CD4-positive, alpha-beta T cell treated with Interleukin-17A for 1 hour (primary cell): Measurements from ENCODE around the gene KIAA1217.

Experiments
- DNase-seq: peaks from one replicate; pipeline ENCODE4 v3.0.0-alpha.2; 2020

Gene KIAA1217

DNA sequence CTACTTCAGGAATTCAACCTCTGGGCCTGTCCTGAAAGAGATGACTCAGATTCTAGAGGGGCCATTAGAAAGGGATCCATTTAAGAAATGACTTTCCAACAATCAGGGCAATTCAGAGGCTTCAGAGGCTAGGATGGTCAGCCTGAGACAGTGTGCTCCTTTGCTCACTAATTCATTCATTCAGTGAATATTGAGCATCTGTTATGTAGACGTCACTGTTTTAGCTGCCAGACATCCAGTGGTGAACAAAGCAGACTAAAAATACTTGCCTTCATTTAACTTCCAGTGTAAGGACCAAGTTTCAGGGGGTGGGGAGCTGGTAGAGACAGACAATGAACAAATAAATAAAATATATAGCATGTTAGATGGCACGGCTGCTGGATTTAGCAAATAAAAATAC lies 1.6 kb downstream of the KIAA1217 start:
- no peak for DNase-seq

DNA sequence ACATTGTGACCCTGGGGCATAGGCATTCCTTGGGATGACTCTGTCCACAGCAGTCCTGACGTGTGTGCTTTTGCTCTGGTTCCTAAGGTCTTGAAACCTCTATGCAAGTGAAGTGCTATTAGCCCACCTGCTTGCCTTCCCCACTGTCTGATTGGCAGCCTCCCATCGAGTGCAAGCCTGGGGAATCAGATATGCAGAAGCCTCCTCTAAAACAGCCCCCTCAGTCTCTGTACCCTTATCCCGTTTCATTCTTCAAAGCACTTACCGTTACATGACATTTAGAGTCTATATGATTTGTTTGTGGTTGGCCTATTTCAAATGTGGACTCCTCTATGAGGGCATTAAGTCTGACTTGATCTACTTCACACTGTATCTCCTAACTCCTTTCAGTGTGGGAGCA lies 4.3 kb downstream of the KIAA1217 start:
- DNase-seq, result no peak

DNA sequence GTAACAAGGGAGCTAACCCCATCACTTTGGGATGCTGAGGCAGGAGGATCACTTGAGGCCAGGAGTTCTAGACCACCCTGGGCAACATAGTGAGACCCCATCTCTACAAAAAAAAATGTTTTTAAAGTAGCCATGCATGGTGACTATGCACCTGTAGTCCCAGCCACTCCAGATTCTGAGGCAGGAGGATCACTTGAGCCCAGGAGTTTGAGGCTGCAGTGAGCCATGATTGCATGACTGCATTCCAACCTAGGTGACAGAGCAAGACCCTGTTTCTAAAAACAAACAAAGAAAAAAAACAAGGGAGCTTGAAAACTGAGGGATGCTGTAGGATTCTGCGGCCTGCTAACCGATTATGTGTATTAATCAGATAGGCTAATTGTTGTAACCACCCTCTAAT lies 4.9 kb downstream of the KIAA1217 start:
- no peak for DNase-seq

DNA sequence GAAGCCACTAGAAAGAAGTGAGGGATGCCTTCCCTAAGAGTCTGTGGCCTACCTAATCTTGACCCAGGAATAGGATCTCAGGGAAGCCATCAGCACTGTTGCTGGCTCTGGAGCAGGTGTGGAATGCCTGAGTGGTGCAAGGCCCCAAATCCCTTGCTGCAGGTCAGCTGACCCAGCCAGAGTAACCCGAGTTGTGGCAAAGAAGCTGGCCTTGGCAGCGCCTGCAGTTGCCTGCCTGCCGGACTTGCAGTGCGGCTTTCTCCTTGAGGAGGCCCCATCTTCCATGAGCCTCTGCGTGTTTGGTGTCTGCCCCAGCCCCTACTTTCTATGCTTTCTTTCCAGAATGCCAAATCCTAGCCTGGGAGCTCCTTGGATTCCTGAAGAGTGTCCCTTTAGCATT lies 5.8 kb downstream of the KIAA1217 start:
- no peak for DNase-seq

DNA sequence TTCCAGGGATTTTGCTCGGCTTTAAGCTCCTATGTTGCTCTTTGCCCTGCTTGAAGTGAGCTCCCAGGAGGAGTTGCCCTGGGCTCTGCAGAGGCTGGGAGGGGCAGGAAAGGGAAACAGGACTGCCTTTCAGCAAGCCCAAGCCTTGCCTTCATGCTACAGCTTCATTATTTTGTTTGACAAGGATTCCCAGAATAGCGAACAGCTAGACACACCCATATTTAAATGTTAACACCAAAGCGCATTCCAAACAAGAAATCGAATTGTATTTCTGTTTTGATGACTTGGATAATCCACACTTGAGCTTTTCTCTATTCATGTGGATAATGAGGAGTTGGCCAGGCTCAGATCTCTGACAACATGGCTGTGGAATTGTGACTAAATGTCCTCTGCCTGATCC lies 6.3 kb downstream of the KIAA1217 start:
- no peak for DNase-seq

DNA sequence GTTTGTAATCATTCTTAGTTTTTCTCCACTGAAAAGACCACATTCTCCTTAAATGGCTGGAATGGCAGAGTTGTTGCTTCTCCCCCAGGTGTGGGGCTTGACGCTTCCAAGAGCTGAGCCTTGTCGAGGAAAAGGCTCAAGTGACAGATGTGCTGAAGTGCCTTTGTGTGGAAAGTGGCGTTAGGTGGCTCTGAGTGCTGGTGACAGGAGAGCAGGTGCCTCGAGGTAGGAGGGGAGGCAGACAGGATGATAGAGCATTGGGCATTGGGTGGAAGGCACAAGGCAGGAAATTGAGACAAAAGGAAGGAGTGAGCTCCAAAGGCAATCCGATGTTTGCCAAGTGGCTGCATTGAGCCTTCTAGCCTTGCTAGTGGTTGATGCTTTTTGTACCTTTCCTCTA lies 6.7 kb downstream of the KIAA1217 start:
- no peak for DNase-seq

DNA sequence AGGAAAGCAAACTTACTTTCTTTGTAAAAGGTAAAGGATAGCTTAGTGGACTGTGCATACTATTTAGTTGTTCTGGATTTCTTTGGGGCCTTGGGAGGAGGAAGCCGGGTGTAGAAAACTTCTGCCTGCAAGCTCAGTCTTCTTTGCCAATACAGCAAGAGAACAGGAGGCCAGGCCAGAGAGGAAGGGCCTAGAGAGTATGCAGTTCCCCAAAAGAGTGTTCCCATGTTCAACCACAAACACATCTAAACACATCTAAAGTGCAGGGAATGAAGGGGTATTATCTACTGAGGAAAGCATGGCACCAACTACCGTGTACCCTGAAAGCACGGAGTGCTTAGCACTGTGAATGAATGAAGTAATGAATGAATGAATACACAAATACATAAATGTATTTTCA lies 11.0 kb downstream of the KIAA1217 start:
- DNase-seq, result no peak

DNA sequence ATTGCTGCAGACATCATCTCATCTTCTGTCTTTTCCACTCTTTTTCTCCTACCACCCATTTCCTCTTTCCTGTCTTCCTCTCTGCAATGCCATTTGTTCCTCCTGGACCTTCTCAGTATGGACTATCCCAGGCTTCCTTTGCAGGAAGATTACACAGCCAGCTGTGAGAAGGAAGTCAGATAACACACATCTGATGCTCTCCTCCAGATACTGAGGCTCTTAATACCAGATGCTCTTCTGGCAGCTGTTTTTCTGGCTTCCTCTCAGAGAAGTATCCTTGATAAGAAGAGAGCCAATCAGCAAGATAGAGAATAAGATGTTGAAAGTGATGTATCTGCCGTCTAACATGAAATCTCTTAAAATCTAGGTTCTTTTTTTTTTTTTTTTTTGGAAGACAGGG lies 14.4 kb downstream of the KIAA1217 start:
- DNase-seq, result no peak

DNA sequence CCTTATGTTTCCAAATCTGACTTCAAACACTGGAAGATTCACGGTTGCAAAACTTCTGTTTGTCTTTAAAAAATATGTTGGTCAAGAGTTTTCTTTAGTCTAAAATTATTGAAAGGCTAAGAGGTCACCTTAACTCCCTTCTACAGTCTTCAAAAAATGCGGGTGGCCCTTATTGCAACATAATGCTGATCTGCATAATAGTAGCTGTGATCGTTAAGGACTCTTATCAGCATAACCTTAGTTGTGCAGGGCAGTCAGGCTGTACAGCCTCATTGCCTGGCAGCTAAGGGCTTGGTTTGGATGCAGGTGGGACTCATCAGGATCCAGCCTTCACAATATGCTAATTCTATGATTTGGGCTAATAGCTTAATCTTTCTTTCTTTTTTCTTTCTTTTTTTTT lies 15.0 kb downstream of the KIAA1217 start:
- DNase-seq, result no peak

DNA sequence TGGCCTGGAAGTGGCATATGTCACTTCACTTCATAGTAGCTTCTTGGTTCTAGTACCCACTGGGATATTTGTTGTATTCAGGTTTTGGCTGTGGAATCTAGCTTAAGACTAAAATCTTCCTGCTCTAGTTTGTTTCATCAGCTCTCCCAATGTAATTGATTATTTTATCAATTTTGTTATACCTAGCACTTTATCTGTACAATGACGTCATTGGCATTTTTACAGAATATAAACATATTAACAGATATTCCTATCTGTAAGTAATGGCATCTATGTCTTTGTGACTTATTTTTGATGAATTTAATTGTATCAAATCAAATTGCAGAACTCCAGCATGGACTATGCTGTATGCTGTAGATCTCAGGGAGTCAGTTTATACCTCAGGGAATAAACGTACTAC lies 19.7 kb downstream of the KIAA1217 start:
- no peak for DNase-seq

DNA sequence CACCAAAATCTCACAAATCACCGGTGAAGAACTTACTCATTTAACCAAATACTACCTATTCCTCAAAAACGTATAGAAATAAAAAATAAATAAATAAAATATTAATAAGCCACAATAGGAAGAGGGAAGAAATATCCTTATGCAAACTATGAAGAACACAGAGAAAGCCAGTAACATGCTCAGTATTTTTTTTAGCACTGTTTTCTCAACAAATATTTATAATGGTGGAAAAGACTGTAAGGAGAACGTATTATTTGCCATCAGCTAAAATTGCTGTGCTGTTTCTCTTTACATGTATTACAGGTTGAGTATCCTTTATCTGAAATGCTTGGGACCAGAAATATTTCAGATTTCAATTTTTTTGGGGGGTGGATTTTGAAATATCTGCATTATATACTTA lies 21.0 kb downstream of the KIAA1217 start:
- no peak for DNase-seq

DNA sequence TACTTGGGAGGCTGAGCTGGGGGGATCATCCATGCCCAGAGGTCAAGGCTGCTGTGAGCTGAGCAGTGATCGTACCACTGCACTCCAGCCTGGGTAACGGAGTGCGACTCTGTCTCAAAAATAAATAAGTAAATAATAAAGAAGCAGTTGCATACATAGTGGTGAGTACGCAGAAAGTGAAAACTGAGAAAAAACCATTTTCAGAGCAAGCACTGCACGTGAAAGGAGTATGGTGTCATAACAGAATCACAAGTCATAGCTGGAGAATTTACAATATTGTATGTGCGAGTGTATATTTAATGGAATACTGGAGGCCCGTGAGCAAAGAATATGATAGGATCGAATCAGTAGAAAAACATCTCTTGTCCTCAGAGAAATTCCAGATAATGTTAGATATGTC lies 22.3 kb downstream of the KIAA1217 start:
- DNase-seq, result no peak

DNA sequence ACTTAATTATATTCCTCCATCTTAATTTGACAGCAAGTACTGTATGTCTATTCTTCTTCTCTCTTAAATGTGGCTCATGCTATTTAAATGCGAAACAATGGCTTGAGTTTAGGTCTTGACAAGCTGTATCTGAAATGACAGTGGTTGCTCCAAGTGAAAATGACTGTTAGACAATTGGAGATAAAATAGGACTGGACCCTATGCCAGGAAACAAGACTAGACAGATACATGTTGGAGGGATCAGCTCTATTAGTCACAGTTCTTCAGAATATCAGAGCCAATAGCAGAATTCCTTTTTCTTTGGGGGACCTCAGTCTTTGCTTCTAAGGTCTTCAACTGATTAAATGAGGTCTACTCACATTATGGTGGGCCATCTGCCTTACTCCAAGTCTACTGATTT lies 25.8 kb downstream of the KIAA1217 start:
- DNase-seq, result no peak

DNA sequence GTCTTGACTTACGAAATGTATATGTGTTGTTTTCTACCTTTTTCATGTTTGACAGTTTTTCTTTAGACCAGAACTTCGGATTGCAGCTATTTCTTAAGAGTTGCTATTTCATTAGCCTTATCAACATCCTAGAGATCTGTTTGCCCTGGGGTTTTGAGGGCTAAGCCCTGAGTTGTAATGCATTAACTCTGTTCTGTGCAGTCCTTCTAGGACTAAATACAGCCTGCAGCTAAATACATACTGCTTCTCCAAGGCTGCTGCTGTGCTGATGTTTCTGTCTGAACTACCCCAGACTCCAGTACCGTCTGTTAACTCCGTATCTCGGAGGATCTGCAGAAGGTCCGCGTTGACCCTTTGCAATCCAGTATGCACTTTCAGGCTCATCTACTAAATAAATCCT lies 26.5 kb downstream of the KIAA1217 start:
- no peak for DNase-seq

DNA sequence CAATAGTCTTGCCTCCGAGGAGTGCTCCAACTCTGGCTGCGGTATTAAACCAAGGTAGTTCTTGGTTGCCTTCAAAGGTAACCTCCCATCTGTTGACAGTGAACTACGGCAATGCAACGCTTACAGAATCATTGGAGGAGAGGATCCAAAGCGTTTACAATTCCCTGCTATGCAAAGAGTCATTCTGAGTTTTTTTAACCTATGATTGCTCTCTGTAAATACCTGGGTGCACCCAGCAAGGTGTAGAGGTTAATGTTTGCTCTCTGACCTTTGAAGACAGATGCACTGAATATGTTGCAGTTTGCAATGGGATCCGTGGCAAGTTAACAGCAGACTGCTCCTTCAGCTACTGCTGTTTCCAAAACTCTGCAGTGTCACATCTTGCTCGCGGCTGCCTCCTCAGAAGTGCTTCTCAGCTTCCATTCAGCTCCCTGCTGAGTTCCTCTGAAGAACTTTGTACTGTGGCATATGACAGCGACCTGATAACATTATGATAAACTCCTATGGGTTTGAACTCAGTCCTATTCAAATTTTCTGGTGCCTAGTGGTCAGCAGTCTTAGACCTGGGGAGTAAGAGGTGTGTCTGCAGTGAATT lies 29.0 kb downstream of the KIAA1217 start:
- DNase-seq, result no peak

DNA sequence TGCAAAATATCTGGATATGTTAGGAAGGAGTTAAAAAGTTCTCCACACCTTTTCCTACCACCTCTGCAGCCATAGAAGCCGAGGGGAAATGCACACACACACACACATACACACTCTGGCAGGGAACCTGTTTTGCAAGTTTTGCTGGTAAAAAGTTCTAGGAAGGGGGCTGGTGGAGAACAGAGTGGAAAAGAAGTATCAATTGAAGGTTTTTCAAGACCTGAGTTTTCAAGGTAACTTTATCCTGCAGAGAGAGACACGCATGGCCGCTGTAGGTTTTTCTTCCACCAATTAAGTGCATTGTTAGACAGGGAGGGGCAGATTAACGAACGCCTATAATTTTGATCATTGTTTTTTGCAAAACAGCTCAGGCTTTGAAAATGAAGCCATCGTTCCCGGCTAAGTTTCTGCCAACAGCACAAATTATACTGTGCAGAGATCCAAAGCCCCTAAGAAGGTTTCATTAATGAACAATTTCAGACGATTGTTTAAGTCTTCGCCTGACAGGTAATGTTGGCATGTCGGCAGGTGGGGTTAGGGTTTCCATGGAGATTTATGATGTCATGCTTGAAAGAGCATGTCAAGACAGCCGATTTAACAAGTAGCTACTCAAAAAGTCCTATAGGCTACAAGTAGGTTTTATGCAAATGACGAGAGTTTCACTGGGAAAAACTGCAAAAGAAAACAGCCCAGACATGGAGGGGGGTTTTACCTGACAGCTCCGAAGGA lies 29.7 kb downstream of the KIAA1217 start:
- DNase-seq, result no peak

DNA sequence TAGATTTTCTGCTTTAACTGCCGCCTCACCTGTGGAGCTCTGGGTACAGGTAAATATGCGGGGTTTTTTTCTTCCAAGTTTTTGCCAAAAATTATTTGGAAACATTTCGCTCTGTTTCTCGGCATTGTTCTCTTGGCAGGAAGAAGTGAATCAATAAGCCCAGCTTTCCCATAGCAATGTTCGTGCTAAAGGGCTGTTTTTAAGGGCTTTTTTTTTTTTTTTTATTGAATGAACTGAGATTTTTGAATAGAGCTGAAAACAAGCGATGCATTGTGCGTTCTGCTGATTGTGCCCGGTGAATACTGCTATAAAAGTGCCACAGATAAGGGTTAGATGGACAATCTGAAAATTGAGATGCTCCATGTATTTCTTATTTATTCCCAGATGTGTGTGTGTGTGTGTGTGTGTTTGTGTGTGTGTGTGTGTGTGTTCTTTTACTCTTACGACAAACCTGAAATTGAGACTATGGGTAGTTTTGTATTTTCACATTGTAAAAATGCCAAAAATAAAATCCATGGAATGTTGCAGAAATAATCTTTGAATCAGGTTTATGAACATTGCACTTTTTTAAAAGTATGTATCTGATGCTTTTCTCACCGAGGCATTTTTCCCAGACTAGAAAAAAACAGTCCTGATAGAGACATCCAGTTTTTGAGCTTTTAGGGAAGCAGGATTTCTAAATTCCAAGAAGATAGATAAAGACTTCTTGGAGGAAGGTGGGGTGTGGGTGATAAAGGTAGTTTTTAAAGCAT lies 30.5 kb downstream of the KIAA1217 start:
- DNase-seq, result no peak

DNA sequence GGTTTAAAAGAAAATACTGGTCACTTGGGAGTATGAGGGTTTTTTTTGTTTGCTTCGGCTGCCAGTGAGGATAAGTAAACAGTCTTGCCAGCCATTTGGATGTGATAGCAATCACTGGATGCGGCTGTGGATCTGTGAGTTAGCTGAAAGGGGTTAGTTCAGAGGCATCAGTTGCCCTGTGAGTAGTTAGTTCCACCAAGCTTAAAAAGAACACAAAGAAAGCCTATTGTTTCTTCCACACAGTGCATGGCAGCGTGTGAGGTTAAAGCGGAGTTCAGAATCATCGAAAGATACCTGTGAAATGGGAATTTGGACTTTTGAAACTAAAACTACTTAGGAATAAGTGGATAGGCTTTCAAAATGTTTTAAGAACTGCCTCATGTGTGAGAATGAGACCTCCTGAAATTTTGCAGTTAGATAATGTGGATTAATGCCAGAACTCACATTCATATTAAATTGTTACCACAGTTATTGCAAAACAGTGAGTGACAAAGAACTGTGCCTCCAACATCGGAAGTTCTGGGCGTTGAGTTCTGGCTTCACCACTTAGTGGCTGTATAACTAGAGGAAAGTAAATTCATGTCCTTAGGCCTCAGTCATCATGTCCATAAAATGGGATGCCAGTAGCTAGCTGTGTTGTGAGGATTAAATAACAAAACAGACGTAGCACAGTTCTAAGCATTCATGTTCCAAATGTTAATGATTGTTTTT lies 31.3 kb downstream of the KIAA1217 start:
- no peak for DNase-seq

DNA sequence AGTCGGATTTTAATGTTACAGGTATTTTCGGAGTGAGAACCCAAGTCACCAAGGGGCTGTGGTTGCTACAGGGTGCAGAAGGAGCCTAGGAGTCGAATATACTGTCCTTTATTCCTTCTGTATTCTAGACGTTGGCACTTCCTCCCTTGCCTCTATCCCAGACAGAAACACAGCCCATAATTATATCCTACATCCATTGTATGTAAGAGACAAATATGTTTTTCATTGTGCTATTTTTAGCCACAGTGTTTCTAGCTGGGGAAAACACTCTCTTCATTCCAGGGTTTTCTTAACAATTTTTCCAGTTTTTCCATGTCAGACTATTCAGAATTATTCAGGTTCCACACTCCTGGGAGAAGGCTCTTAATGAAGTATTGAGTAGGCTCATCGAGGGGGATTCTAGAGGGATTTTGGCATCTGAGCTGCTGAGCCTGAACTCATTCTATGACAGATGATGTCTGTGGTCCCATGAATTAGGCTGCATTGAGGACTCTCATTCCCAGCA lies 32.6 kb downstream of the KIAA1217 start:
- no peak for DNase-seq

DNA sequence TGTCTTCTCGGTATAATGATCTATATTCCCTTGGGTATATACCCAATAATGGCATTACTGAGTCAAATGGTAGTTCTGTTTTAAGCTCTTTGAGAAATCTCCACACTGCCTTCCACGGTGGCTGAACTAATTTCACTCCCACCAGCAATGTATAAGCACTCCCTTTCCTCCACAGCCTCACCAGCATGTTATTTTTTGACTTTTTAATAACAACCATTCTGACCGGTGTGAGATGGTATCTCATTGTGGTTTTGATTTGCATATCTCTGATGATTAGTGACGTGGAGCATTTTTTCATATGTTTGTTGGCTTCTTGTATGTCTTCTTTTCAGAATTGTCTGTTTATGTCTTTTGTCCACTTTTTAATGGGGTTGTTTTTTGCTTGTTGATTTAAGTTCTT lies 33.6 kb downstream of the KIAA1217 start:
- DNase-seq, result no peak

DNA sequence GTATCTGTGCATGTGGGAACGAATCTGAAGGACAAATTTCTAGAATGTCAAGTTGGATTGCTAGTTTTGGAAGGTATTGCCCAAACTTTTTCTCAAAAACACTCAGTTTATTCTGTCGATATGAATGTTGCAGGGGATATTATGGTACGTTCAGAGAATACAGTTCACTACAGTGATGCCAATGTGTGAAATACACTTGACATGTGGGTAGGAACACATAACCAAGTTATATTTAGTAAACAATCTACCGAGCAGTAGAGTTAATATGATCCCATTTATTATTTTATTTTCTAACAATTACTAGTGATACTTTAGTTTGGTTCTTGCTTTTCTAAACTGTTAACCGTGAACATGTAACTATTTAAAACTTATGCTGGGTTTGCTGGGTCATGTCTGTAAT lies 37.4 kb downstream of the KIAA1217 start:
- no peak for DNase-seq

DNA sequence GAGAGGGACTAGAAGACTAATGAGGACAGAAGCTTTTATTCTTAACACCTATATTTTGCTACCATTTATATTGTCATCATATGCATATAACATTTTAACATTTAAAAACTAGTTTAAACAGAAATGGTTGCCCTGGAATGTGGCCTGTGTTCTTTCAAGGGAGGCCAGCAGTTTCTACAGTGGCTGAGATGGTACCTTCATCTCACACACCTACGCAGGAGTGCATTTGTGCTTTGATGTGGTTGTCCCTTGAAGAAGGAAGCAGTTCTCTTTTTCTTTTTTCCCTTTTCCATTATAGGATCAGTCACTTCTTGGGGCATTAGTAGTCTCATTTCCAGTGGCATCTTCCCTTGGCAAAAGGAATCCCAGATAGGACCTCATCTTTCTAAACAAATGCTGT lies 38.9 kb downstream of the KIAA1217 start:
- DNase-seq, result no peak

DNA sequence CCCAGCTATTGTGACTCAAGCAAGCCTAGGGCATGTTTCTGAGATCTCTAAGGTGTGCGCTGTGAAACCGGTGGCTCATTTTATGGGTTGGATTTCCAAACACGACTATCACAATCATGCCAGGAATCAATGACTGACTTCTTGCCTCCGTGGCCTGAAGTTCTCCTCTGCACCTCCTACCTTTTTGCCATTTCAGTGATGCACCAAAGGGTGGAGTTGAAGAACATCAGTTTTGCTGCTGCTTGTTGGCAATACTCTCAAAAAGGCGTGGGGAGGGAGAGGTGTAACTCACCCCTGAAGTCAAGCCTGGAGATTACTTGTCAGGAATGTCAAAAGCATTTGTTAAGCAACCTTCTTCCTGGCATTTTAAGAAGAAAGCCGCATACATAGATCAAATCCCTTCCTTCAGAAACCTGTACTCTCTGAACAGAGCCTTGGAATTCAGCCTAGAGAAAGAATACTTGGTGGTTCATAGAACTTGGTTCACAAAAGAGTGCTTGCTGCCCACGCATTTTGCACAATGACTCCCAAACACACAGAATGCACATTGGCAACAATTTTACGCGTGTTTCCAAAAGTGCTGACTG lies 41.0 kb downstream of the KIAA1217 start:
- no peak for DNase-seq
